Suprapubic skin (tissue), 4 donors: ENCODE data around the gene KLHL25. TPM values are rescaled to one million over a fixed set of nuclear protein-coding genes. Genes with fewer than 3 reads are reported as not detected.

Experiments used
- DNase-seq, 2 donors: peaks; one replicate each; pipeline ENCODE4 v3.0.0-alpha.2; 2019; ENCODE audit warnings: low spot score in 2 of 2
- H3K27ac ChIP-seq: fragments of 200-600 bp; sonication (generic); one replicate; pipeline ENCODE4 v1.5.1; 2019
- H3K27me3 ChIP-seq: fragments of 200-600 bp; sonication (generic); one replicate; pipeline ENCODE4 v1.5.1; 2019
- H3K36me3 ChIP-seq: fragments of 200-600 bp; sonication (generic); one replicate; pipeline ENCODE4 v1.5.1; 2019
- H3K4me1 ChIP-seq: fragments of 200-600 bp; sonication (generic); one replicate; pipeline ENCODE4 v1.5.1; 2019
- H3K4me3 ChIP-seq: fragments of 200-600 bp; sonication (generic); one replicate; pipeline ENCODE4 v1.5.1; 2019; ENCODE audit warnings: mild to moderate bottlenecking
- H3K9me3 ChIP-seq: fragments of 200-600 bp; sonication (generic); one replicate; pipeline ENCODE4 v1.5.1; 2019
- CTCF ChIP-seq, 2 donors: fragments of 200-600 bp in 1 of 2; fragments of 450-650 bp in 1 of 2; sonication (generic) in 1 of 2; IDR thresholded peaks; one replicate each; pipeline ENCODE4 v1.5.1; 2016 to 2019; ENCODE audit warnings: antibody characterized with exemption in 2 of 2, mild to moderate bottlenecking in 1 of 2, moderate library complexity in 1 of 2
- EP300 ChIP-seq: sonication (generic); formaldehyde crosslinking; IDR thresholded peaks from one replicate; pipeline ENCODE4 v1.6.1; 2017; ENCODE audit warnings: antibody characterized with exemption
- POLR2A ChIP-seq, 2 donors: fragments of 450-650 bp; IDR thresholded peaks; one replicate each; pipeline ENCODE4 v1.6.1; 2017; ENCODE audit warnings: antibody characterized with exemption in 2 of 2, mild to moderate bottlenecking in 2 of 2, moderate library complexity in 2 of 2
- POLR2AphosphoS5 ChIP-seq, 3 donors: sonication (generic); formaldehyde crosslinking; IDR thresholded peaks; one replicate each; pipeline ENCODE4 v1.6.1; 2017; ENCODE audit warnings: antibody characterized with exemption in 3 of 3
- WGBS: methylation state at CpG from one replicate; pipeline ENCODE4 v1.1.5; 2018; 5-methylcytosine and 5-hydroxymethylcytosine counted together
- total RNA-seq, 4 donors: library from RNA; depleted of rRNA; stranded (reverse); fragments of >200 nt; gene quantifications; one replicate each; pipeline ENCODE4 v1.1.0, GENCODE V29; 2016

KLHL25 gene
- total RNA-seq, 4 donors from 2014 or later: 14.4 to 24.8 (median 18.5) TPM

- DNase-seq: no peak
- H3K9me3 ChIP-seq: no peaks in the 10 kb centered on the region
- H3K4me1 ChIP-seq: peaks cover 26% of the 10 kb centered on the region
- no peaks in the 10 kb centered on the region for H3K27me3 ChIP-seq
- H3K4me3 ChIP-seq: no peak overlapping the region
- H3K27ac ChIP-seq: peak overlapping the region; percentile 82
- TF ChIP-seq EP300 (no peak), POLR2AphosphoS5 (IDR thresholded peaks at IDR 0.05) (no peak), POLR2A (IDR thresholded peaks at IDR 0.05) (no peak), CTCF (IDR thresholded peaks at IDR 0.05) (no peak)
- peaks cover 88% of the 10 kb centered on the region for H3K36me3 ChIP-seq
- 53% methylated on average over 10 of the region's 10 CpGs for WGBS
Measured at GRCh38 chr15:85723960-85724945, 70.5 kb downstream of the KLHL25 start.

DNA sequence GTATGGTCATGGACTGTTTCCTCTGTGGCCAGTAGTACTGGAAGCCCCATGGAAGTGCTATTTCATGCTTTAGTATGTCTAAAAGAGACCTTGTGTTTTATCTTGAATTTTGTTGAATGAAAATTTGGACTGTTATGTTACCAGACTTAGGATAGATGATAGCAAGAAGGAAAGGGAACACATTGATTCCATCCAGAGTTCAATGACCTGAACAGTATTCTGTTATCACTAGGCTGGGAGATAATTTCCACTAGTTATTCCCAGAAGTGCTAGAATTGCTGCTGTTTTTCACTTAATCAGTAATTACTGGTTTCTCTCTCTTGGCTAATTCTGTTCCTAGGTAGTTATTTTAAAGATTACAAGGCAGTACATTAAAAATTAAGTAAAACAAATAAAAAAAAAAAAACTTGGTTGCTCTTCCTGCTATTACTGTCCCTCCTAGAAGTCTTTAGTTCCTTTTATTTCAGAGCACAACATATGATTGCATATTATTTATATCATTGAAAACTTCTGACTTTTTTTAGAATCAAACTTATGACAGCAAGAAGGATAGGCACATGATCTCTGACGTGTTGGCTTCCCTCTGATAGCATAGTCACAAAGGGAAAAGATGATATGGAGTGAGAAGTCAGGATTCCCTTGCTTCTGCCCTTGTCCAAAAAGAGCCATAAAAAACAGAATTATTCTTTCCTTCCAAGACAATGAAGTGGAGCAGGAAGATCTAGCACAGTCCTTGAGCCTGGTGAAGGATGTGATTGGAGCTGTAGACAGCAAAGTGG lies 72.2 kb downstream of the KLHL25 start:
- TF ChIP-seq POLR2A (IDR thresholded peaks at IDR 0.05): no peak
- no peak for TF ChIP-seq CTCF (IDR thresholded peaks at IDR 0.05)
- TF ChIP-seq EP300: no peak
- TF ChIP-seq POLR2AphosphoS5 (IDR thresholded peaks at IDR 0.05): no peak
- no peak for DNase-seq
- no peak overlapping the region for H3K4me3 ChIP-seq
- H3K36me3 ChIP-seq: peaks cover 88% of the 10 kb centered on the region
- no peak overlapping the region for H3K27ac ChIP-seq
- 58% methylated on average over 1 of the region's 1 CpG for WGBS
- H3K4me1 ChIP-seq: peaks cover 26% of the 10 kb centered on the region
- H3K27me3 ChIP-seq: no peaks in the 10 kb centered on the region
- H3K9me3 ChIP-seq: no peaks in the 10 kb centered on the region

DNA sequence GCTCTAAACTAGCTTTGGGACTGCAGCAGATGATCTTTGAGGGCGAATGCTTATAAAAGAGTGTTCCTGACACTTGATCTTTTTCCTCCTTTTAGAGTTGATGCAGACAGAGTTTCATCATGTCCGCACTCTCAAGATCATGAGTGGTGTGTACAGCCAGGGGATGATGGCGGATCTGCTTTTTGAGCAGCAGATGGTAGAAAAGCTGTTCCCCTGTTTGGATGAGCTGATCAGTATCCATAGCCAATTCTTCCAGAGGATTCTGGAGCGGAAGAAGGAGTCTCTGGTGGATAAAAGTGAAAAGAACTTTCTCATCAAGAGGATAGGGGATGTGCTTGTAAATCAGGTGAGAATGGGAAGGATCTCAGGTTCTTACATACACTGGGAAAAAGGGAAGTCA lies 75.7 kb downstream of the KLHL25 start:
- H3K27me3 ChIP-seq: no peaks in the 10 kb centered on the region
- 96% methylated on average over 4 of the region's 4 CpGs for WGBS
- no peak overlapping the region for H3K27ac ChIP-seq
- no peaks in the 10 kb centered on the region for H3K9me3 ChIP-seq
- peaks cover 100% of the 10 kb centered on the region for H3K36me3 ChIP-seq
- H3K4me3 ChIP-seq: no peak overlapping the region
- no peak for DNase-seq
- TF ChIP-seq EP300: no peak
- no peak for TF ChIP-seq POLR2A (IDR thresholded peaks at IDR 0.05)
- no peak for TF ChIP-seq CTCF (IDR thresholded peaks at IDR 0.05)
- TF ChIP-seq POLR2AphosphoS5 (IDR thresholded peaks at IDR 0.05): no peak
- peaks cover 2% of the 10 kb centered on the region for H3K4me1 ChIP-seq

GRCh38 chr15:85718271-85718971 lies 76.3 kb downstream of the KLHL25 start:
- 89% methylated on average over 12 of the region's 12 CpGs for WGBS
- no peak overlapping the region for H3K4me3 ChIP-seq
- H3K27me3 ChIP-seq: no peaks in the 10 kb centered on the region
- H3K4me1 ChIP-seq: no peaks in the 10 kb centered on the region
- DNase-seq: no peak
- H3K27ac ChIP-seq: no peak overlapping the region
- TF ChIP-seq CTCF (IDR thresholded peaks at IDR 0.05) (no peak), EP300 (no peak), POLR2AphosphoS5 (IDR thresholded peaks at IDR 0.05) (no peak), POLR2A (IDR thresholded peaks at IDR 0.05) (no peak)
- H3K9me3 ChIP-seq: no peaks in the 10 kb centered on the region
- peaks cover 99% of the 10 kb centered on the region for H3K36me3 ChIP-seq
